IMR-90 (cell line): ENCODE data around the gene SLC9A9. TPM values are rescaled to one million over a fixed set of nuclear protein-coding genes. Genes with fewer than 3 reads are reported as not detected.

Source experiments
- ATAC-seq: fragments of 200-7000 bp; cut with Tn5 transposase; 2 replicates; pipeline ENCODE4 v1.9.1; 2020; ENCODE audit warnings: low read depth, mild to moderate bottlenecking, moderate library complexity
- BruUV-seq: library from RNA; stranded (reverse); fragments of 400-500 nt; replicated peaks from 2 replicates; lab custom pipeline; 2021; lab: Mats Ljungman, UMichigan
- CTCF ChIA-PET: fragments of 300-600 bp; formaldehyde crosslinking; extraction: SDS; loops from one replicate; lab custom pipeline; 2021; ENCODE audit warnings: antibody characterized with exemption; lab: Yijun Ruan, JAX
- POLR2A ChIA-PET: fragments of 300-600 bp; sonication (Branson Sonifier 250); formaldehyde crosslinking; loops from one replicate; lab custom pipeline; 2022; ENCODE audit warnings: antibody characterized with exemption; ENCODE audit not compliant: unreplicated experiment; lab: Charles Lee
- DNase-seq: peaks from one replicate; pipeline ENCODE4 v3.0.0; 2013
- H2AFZ ChIP-seq: replicated peaks from 2 replicates; pipeline ENCODE3; 2013; ENCODE audit warnings: low read length, mild to moderate bottlenecking; ENCODE audit not compliant: poor library complexity
- H2AK5ac ChIP-seq: 2 replicates; pipeline ENCODE4 v1.6.1; 2013; ENCODE audit warnings: low read depth, low read length, inconsistent platforms
- H2AK9ac ChIP-seq: replicated peaks from 2 replicates; pipeline ENCODE3; 2013; ENCODE audit warnings: mild to moderate bottlenecking, low read depth, low read length, moderate library complexity; ENCODE audit not compliant: poor library complexity
- H2BK120ac ChIP-seq: 2 replicates; pipeline ENCODE4 v1.6.1; 2013; ENCODE audit warnings: low read depth, low read length, inconsistent platforms
- H2BK15ac ChIP-seq: 3 replicates; pipeline ENCODE4 v1.6.1; 2013; ENCODE audit warnings: low read depth, low read length, inconsistent platforms
- H2BK20ac ChIP-seq: 2 replicates; pipeline ENCODE4 v1.6.1; 2013; ENCODE audit warnings: low read depth, mild to moderate bottlenecking, inconsistent platforms, low read length, moderate library complexity
- H2BK5ac ChIP-seq: 2 replicates; pipeline ENCODE4 v1.6.1; 2013; ENCODE audit warnings: mild to moderate bottlenecking, low read depth, low read length, inconsistent platforms; ENCODE audit not compliant: poor library complexity, severe bottlenecking
- H3K14ac ChIP-seq: replicated peaks from 2 replicates; pipeline ENCODE4 v1.6.1; 2013; ENCODE audit warnings: low read depth, low read length, inconsistent platforms
- H3K18ac ChIP-seq: 2 replicates; pipeline ENCODE4 v1.6.1; 2013; ENCODE audit warnings: low read depth, low read length, control low read depth
- H3K23ac ChIP-seq: 2 replicates; pipeline ENCODE4 v1.6.1; 2013; ENCODE audit warnings: low read depth, low read length, inconsistent platforms
- H3K27ac ChIP-seq: 2 replicates; pipeline ENCODE4 v1.5.1; 2013; ENCODE audit warnings: mild to moderate bottlenecking, control low read depth, low read length; ENCODE audit not compliant: insufficient read depth
- H3K27me3 ChIP-seq: 2 replicates; pipeline ENCODE4 v1.6.1; 2013; ENCODE audit warnings: low read length; ENCODE audit not compliant: control insufficient read depth, insufficient read depth
- H3K36me3 ChIP-seq: 2 replicates; pipeline ENCODE4 v1.6.1; 2013; ENCODE audit warnings: low read length, mixed read lengths; ENCODE audit not compliant: control insufficient read depth, insufficient read depth
- H3K4ac ChIP-seq: 2 replicates; pipeline ENCODE4 v1.6.1; 2013; ENCODE audit warnings: low read depth, low read length, inconsistent platforms
- H3K4me1 ChIP-seq: 2 replicates; pipeline ENCODE4 v1.6.1; 2013; ENCODE audit warnings: low read length, mixed read lengths; ENCODE audit not compliant: control insufficient read depth, insufficient read depth
- H3K4me2 ChIP-seq: 2 replicates; pipeline ENCODE4 v1.6.1; 2013; ENCODE audit warnings: low read depth, mild to moderate bottlenecking, control low read depth, low read length, moderate library complexity
- H3K4me3 ChIP-seq: 2 replicates; pipeline ENCODE4 v1.5.1; 2013; ENCODE audit warnings: low read depth, mild to moderate bottlenecking, control low read depth, low read length, moderate library complexity; ENCODE audit not compliant: insufficient read depth
- H3K56ac ChIP-seq: 2 replicates; pipeline ENCODE4 v1.6.1; 2013; ENCODE audit warnings: low read length, inconsistent platforms; ENCODE audit not compliant: insufficient read depth; ENCODE audit errors: extremely low read depth
- H3K79me1 ChIP-seq, 2 experiments: 2 replicates each; pipeline ENCODE4 v1.6.1; 2013; ENCODE audit warnings: low read length in 2 of 2, inconsistent platforms in 1 of 2, low read depth in 1 of 2
- H3K9ac ChIP-seq: 2 replicates; pipeline ENCODE4 v1.6.1; 2013; ENCODE audit warnings: low read depth, low read length, control low read depth
- H3K9me1 ChIP-seq: 2 replicates; pipeline ENCODE4 v1.6.1; 2013; ENCODE audit warnings: low read length, inconsistent platforms; ENCODE audit not compliant: insufficient read depth
- H3K9me3 ChIP-seq: 2 replicates; pipeline ENCODE4 v1.6.1; 2013; ENCODE audit warnings: low read length; ENCODE audit not compliant: control insufficient read depth, insufficient read depth
- H4K20me1 ChIP-seq: 2 replicates; pipeline ENCODE4 v1.6.1; 2013; ENCODE audit warnings: low read length, inconsistent platforms; ENCODE audit not compliant: insufficient read depth
- H4K5ac ChIP-seq: 2 replicates; pipeline ENCODE4 v1.6.1; 2013; ENCODE audit warnings: mild to moderate bottlenecking, low read depth, low read length, control low read depth
- H4K8ac ChIP-seq, 2 experiments: 2 replicates each; pipeline ENCODE4 v1.6.1; 2013; ENCODE audit warnings: low read depth in 2 of 2, low read length in 2 of 2, control low read depth in 1 of 2, inconsistent platforms in 1 of 2
- H4K91ac ChIP-seq: 2 replicates; pipeline ENCODE4 v1.6.1; 2013; ENCODE audit warnings: low read depth, low read length, inconsistent platforms; ENCODE audit not compliant: insufficient read depth
- MAZ ChIP-seq: IDR thresholded peaks from 2 replicates; pipeline ENCODE4 v1.6.1; 2012; ENCODE audit warnings: low read depth, mild to moderate bottlenecking, low read length, improper control_type of control experiment, moderate library complexity, borderline replicate concordance
- RAD21 ChIP-seq: IDR thresholded peaks from 2 replicates; pipeline ENCODE4 v1.6.1; 2012; ENCODE audit warnings: low read length, improper control_type of control experiment
- RCOR1 ChIP-seq: IDR thresholded peaks from 2 replicates; pipeline ENCODE4 v1.6.1; 2012; ENCODE audit warnings: mild to moderate bottlenecking, low read length, improper control_type of control experiment; ENCODE audit not compliant: insufficient replicate concordance
- WGBS, 2 experiments: methylation state at CpG; one replicate each; pipeline versions ENCODE4 v1.1.5 to v1.1.7; 2013; ENCODE audit warnings: missing lambda C conversion rate in 2 of 2; ENCODE audit not compliant: insufficient read length in 1 of 2; ENCODE audit errors: extremely low coverage in 2 of 2; 5-methylcytosine and 5-hydroxymethylcytosine counted together
- dilution Hi-C: fragments of 300-500 bp; cut with HindIII; formaldehyde crosslinking; loops from one replicate; pipeline ENCODE4 v1.14.3; 2018; ENCODE audit warnings: low sequenced_read_pairs; ENCODE audit not compliant: unreplicated experiment
- in situ Hi-C: fragments of 300-500 bp; cut with MboI; formaldehyde crosslinking; loops from 3 replicates; pipeline ENCODE4 v1.14.3; 2019; ENCODE audit warnings: low sequenced_read_pairs, inconsistent platforms, mixed read lengths
- intact Hi-C: fragments of 100-400 bp; cut with micrococcal nuclease; formaldehyde crosslinking; loops from 2 replicates; pipeline ENCODE4 v1.10.0; 2022
- polyA plus RNA-seq, 3 experiments: library from polyadenylated mRNA; depleted of rRNA; stranded (reverse); fragments of >200 nt; gene quantifications; 2 replicates each; pipeline ENCODE4 v1.2.3, GENCODE V29; 2012; ENCODE audit warnings: low replicate concordance in 1 of 3
- total RNA-seq: library from RNA; depleted of rRNA; stranded (reverse); fragments of >200 nt; gene quantifications from 2 replicates; pipeline ENCODE4 v1.2.3, GENCODE V29; 2012
- TF ChIP-seq, protein P1 (sequence below): fragments of 150-350 bp; IDR thresholded peaks from 2 replicates; pipeline ENCODE4 v1.6.1; 2017; ENCODE audit warnings: mild to moderate bottlenecking, antibody characterized with exemption, low read length, low read depth

Gene SLC9A9
- total and polyA plus RNA-seq, 2 of the 4 experiments (the other 2 are of a cell fraction): 1.4 to 2.3 TPM

DNA sequence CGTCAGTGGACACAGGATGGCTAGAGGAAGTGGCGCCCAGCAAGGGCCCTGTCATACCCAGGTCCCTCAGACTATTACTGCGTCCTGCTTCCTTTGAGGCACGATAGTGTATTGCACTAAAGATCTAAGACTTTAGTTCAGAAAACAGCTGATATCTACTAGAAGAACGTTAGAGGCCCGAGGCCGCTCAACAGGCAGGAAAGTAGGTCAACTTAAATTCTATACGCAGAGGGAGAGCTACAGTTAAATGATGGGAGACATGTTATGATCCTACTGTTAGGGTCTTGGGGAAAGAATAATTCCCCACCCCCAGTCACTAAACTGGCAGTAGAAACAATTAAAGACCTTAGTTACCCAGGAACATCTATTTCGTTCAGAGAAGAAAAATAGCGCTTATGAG lies 410.9 kb downstream of the SLC9A9 start:
- WGBS, 2 experiments: no CpG with 5 or more reads among the region's 10 CpGs
- no peak overlapping the region for H2AK9ac ChIP-seq
- no peak overlapping the region for H4K91ac ChIP-seq
- no peaks in the 10 kb centered on the region for H3K27me3 ChIP-seq
- no peak overlapping the region for H3K56ac ChIP-seq
- no peaks in the 10 kb centered on the region for H3K9me3 ChIP-seq
- no TSS peak for BruUV-seq
- H3K79me1 ChIP-seq: no peaks in the 10 kb centered on the region
- in situ Hi-C loops: no loop called here
- no peak overlapping the region for H3K23ac ChIP-seq
- H4K5ac ChIP-seq: no peak overlapping the region
- H2BK5ac ChIP-seq: no peak overlapping the region
- H3K36me3 ChIP-seq: no peaks in the 10 kb centered on the region
- POLR2A ChIA-PET: no interaction called here
- ATAC-seq (no peak), DNase-seq (no peak)
- H3K9me1 ChIP-seq: peaks cover 3% of the 10 kb centered on the region
- H3K4me1 ChIP-seq: no peaks in the 10 kb centered on the region
- no peak overlapping the region for H3K4me2 ChIP-seq
- no peak overlapping the region for H2AK5ac ChIP-seq
- no peak overlapping the region for H4K8ac ChIP-seq
- no peak overlapping the region for H2AFZ ChIP-seq
- no peaks in the 10 kb centered on the region for H4K20me1 ChIP-seq
- dilution Hi-C loops: no loop called here
- CTCF ChIA-PET: no interaction called here
- H2BK15ac ChIP-seq: no peak overlapping the region
- H2BK120ac ChIP-seq: no peak overlapping the region
- H3K4ac ChIP-seq: no peak overlapping the region
- TF ChIP-seq, protein P1, sequence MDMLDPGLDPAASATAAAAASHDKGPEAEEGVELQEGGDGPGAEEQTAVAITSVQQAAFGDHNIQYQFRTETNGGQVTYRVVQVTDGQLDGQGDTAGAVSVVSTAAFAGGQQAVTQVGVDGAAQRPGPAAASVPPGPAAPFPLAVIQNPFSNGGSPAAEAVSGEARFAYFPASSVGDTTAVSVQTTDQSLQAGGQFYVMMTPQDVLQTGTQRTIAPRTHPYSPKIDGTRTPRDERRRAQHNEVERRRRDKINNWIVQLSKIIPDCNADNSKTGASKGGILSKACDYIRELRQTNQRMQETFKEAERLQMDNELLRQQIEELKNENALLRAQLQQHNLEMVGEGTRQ: no peak
- no peak for TF ChIP-seq MAZ
- TF ChIP-seq RCOR1: no peak
- TF ChIP-seq RAD21: no peak
- no peak overlapping the region for H2BK20ac ChIP-seq
- no peak overlapping the region for H3K9ac ChIP-seq
- no peak overlapping the region for H3K4me3 ChIP-seq
- H3K14ac ChIP-seq: no peak overlapping the region
- H3K27ac ChIP-seq: no peak overlapping the region
- intact Hi-C loops: no loop called here
- H3K18ac ChIP-seq: no peak overlapping the region
